Measurements from ENCODE around the gene HMX2. TPM values are rescaled to one million over a fixed set of nuclear protein-coding genes. Genes with fewer than 3 reads are reported as not detected.

HMX2 gene
- total and polyA plus RNA-seq, 12 donors, result not detected

GRCh38 chr10:123140164-123140982, 7.6 kb upstream of the HMX2 start:
- Histone ChIP-seq H3K4me1 (peaks cover 13 to 58% (median 37%) of the 10 kb centered on the region in 9 donors), H3K27me3 (peaks cover 78 to 100% (median 100%) of the 10 kb centered on the region in 7 donors), H3K27ac (no peak overlapping the region), H3K4me3 (no peak overlapping the region), H3K9me3 (no peaks in the 10 kb centered on the region), H3K36me3 (no peaks in the 10 kb centered on the region)
- DNase-seq (no peak), ATAC-seq (no peak)
- 3 to 4% methylated on average over 43 of the region's 43 CpGs for WGBS, 2 donors
- peak in 1 of 9 donors; percentile 15 for TF ChIP-seq CTCF (IDR thresholded peaks at IDR 0.05)
- intact Hi-C loops (cut with DNase I), result no loop called here

DNA sequence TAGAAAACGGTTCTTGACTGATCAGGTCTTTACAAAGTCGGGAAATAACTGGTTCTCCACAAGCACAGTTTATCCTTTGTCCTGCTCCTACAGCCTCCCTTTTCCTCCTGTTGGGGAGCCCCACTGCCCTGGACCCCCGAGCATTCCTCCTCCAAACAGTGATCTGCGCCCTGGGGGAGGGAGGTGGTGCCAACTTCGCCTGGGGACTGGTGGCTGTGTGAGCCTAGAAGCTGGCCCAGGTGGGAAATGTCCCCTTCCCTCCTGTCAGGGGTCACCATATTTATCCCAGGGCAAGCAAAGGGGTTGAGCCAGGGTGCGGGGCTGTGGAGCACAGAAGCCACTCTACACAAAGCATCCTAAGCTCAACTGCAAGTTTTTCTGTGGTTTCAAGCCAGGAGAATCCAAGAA, 6.9 kb upstream of the HMX2 start:
- H3K4me3 ChIP-seq, result no peak overlapping the region
- H3K9me3 ChIP-seq, result no peaks in the 10 kb centered on the region
- ATAC-seq (no peak), DNase-seq (no peak)
- peaks cover 11 to 54% (median 34%) of the 10 kb centered on the region in 9 donors for H3K4me1 ChIP-seq
- H3K27me3 ChIP-seq, result peaks cover 78 to 100% (median 100%) of the 10 kb centered on the region in 7 donors
- TF ChIP-seq CTCF (IDR thresholded peaks at IDR 0.05), result no peak
- H3K27ac ChIP-seq, result no peak overlapping the region
- H3K36me3 ChIP-seq, result no peaks in the 10 kb centered on the region
- 3 to 7% methylated on average over 6 of the region's 6 CpGs for WGBS, 2 donors
- intact Hi-C loops (cut with DNase I), result no loop called here

DNA sequence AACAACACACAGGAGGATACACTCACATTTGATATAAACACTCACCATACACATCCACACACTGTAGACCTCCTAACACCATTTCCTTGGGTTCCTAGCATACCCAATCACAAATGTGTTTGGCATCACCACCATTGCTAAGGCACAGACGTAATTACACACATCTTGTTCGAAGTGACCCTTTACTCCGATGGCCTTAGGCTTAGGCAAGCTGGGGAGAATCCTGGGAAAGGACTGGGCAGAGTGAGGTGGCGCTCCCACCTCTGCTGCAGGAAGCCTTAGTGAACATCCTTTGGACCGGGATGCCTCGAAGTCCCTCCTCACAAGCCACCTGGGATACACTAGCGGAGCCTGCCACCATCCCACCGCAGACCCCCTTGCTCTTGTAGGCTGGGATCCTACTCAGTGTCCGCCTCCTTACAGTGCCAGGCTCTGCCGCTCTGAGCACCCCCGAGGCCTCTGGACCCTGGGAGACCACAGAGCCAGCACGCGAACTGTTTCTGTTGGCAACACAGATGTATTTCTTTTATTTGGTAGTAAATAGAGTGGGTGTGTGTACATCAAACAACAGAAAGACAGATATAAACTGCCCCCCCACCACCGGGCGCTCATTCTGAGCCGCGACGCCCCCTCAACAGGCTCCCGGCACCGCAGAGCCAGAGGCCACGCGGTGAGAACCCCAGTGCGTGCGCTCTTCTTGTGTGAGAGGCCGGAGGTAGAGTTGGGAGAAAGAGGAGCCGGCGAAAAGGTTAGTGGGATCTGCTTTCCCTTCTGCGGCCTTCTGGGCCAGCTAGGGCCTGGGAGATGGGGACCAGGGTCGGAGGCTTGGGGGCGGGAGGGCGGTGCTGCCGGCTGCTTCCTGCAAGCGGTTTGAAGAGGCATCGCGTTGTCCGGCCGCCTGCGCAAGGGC, 5.9 kb upstream of the HMX2 start:
- Histone ChIP-seq H3K27me3 (peaks cover 72 to 100% (median 100%) of the 10 kb centered on the region in 7 donors), H3K36me3 (no peaks in the 10 kb centered on the region), H3K27ac (no peak overlapping the region), H3K4me3 (no peak overlapping the region), H3K9me3 (no peaks in the 10 kb centered on the region), H3K4me1 (peaks cover 10 to 51% (median 28%) of the 10 kb centered on the region in 9 donors)
- ATAC-seq (no peak), DNase-seq (no peak)
- WGBS, 2 donors, result 6 to 9% methylated on average over 37 to 38 of the region's 38 CpGs
- intact Hi-C loops (cut with DNase I), result no loop called here
- TF ChIP-seq CTCF (IDR thresholded peaks at IDR 0.05), result no peak

DNA sequence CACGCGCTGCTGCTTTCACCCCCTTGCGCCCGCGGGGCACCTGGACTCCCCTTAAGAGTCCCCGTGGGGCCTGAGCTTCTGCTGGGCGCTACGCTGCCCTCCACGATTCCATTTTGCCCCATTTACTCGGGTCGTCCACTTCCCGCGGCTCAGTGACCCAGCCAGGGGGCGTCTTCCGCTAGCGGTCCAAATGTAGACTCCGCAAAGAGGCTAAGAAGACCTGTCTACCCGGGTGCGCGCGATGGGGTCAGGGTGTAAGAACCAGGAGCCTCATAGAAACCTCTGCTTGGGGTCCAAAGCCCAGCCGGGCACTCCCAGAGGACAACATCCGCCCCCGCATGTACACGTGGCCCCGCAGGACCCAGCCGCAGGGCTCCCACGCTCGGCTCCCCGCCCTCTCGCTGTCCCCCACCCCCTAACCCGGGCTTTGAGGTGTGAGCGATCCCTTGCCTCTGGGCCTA, 5.2 kb upstream of the HMX2 start:
- Histone ChIP-seq H3K27ac (no peak overlapping the region), H3K27me3 (peaks cover 72 to 100% (median 100%) of the 10 kb centered on the region in 7 donors), H3K36me3 (no peaks in the 10 kb centered on the region), H3K9me3 (no peaks in the 10 kb centered on the region), H3K4me1 (peaks cover 4 to 48% (median 22%) of the 10 kb centered on the region in 9 donors), H3K4me3 (no peak overlapping the region)
- DNase-seq (no peak), ATAC-seq (no peak)
- intact Hi-C loops (cut with DNase I), result no loop called here
- no peak for TF ChIP-seq CTCF (IDR thresholded peaks at IDR 0.05)
- 2 to 4% methylated on average over 33 of the region's 33 CpGs for WGBS, 2 donors
